HCT116 (cell line): ENCODE results near the gene CETP. TPM values are rescaled to one million over a fixed set of nuclear protein-coding genes. Genes with fewer than 3 reads are reported as not detected.

ENCODE experiments used
- ATAC-seq: fragments of 200-7000 bp; cut with Tn5 transposase; 2 replicates; pipeline ENCODE4 v1.9.1; 2020; ENCODE audit warnings: mild to moderate bottlenecking, moderate library complexity
- BruUV-seq: library from RNA; stranded (reverse); fragments of 400-500 nt; replicated peaks from 2 replicates; lab custom pipeline; 2021; lab: Mats Ljungman, UMichigan
- CTCF ChIA-PET: fragments of 300-600 bp; sonication (Branson Sonifier 250); formaldehyde crosslinking; loops from one replicate; lab custom pipeline; 2021; ENCODE audit warnings: antibody characterized with exemption; lab: Charles Lee
- POLR2A ChIA-PET: fragments of 300-600, 350-600 bp; sonication (Branson Sonifier 250); formaldehyde crosslinking; loops from one replicate; lab custom pipeline; 2021; ENCODE audit warnings: antibody characterized with exemption; lab: Charles Lee
- RAD21 ChIA-PET, 2 experiments: fragments of 300-600 bp; sonication (Branson Sonifier 250); formaldehyde crosslinking; loops; one replicate each; lab custom pipeline; 2023; ENCODE audit warnings: low total read pairs in 2 of 2; ENCODE audit not compliant: uncharacterized antibody in 2 of 2, unreplicated experiment in 2 of 2, low non-redundant PET in 1 of 2; lab: Charles Lee
- DNase-seq: peaks from one replicate; pipeline ENCODE4 v3.0.0-alpha.2; 2010; ENCODE audit warnings: low read depth, low spot score
- H2AFZ ChIP-seq: fragments of 200-600 bp; shearing (Covaris generic), sonication (generic); 2 replicates; pipeline ENCODE4 v1.6.1; 2017; ENCODE audit warnings: low read depth, mixed run types, mixed read lengths, antibody characterized with exemption, low read length; ENCODE audit not compliant: poor library complexity, severe bottlenecking
- H3K27ac ChIP-seq: 2 replicates; pipeline ENCODE4 v1.5.1; 2012; ENCODE audit warnings: low read depth, low read length
- H3K27me3 ChIP-seq: fragments of 200-600 bp; sonication (generic); 2 replicates; pipeline ENCODE4 v1.6.1; 2016; ENCODE audit warnings: mixed run types, low read length, mixed read lengths; ENCODE audit not compliant: insufficient read depth
- H3K36me3 ChIP-seq, 2 experiments: fragments of 200-500 bp in 1 of 2; fragments of 200-600 bp in 1 of 2; sonication (Bioruptor generic) in 1 of 2; sonication (generic) in 1 of 2; 2 replicates each; pipeline versions ENCODE4 v1.5.1 to v1.6.1; 2014 to 2016; ENCODE audit warnings: low read length in 2 of 2, inconsistent platforms in 1 of 2, mixed read lengths in 1 of 2, mixed run types in 1 of 2; ENCODE audit not compliant: insufficient read depth in 2 of 2, control insufficient read depth in 1 of 2
- H3K4me1 ChIP-seq, 2 experiments: fragments of 200-600 bp in 1 of 2; sonication (generic) in 1 of 2; 2 replicates each; pipeline versions ENCODE4 v1.5.1 to v1.6.1; 2012 to 2017; ENCODE audit warnings: low read length in 2 of 2, inconsistent platforms in 1 of 2, mild to moderate bottlenecking in 1 of 2, mixed read lengths in 1 of 2, mixed run types in 1 of 2, moderate library complexity in 1 of 2; ENCODE audit not compliant: insufficient read depth in 2 of 2, control insufficient read depth in 1 of 2
- H3K4me2 ChIP-seq: fragments of 200-600 bp; sonication (generic); 2 replicates; pipeline ENCODE4 v1.6.1; 2017; ENCODE audit warnings: mixed run types, low read length, mixed read lengths
- H3K4me3 ChIP-seq, 2 experiments: fragments of 200-600 bp in 1 of 2; sonication (generic) in 1 of 2; replicated peaks in 1 of 2; 2 replicates each; pipeline ENCODE4 v1.5.1; 2011 to 2016; ENCODE audit warnings: low read length in 2 of 2, control low read depth in 1 of 2, low read depth in 1 of 2, mild to moderate bottlenecking in 1 of 2, mixed read lengths in 1 of 2, mixed run types in 1 of 2
- H3K79me2 ChIP-seq: fragments of 200-600 bp; sonication (generic); 2 replicates; pipeline ENCODE4 v1.6.1; 2017; ENCODE audit warnings: mild to moderate bottlenecking, mixed run types, low read length, moderate library complexity, mixed read lengths; ENCODE audit not compliant: insufficient read depth
- H3K9ac ChIP-seq: fragments of 200-600 bp; sonication (generic); 2 replicates; pipeline ENCODE4 v1.6.1; 2016; ENCODE audit warnings: low read length, mixed read lengths
- H3K9me2 ChIP-seq: fragments of 200-600 bp; sonication (generic), shearing (Covaris generic); 2 replicates; pipeline ENCODE4 v1.6.1; 2017; ENCODE audit warnings: mixed run types, mild to moderate bottlenecking, moderate library complexity; ENCODE audit not compliant: insufficient read depth
- H3K9me3 ChIP-seq, 2 experiments: fragments of 200-500 bp in 1 of 2; fragments of 200-600 bp in 1 of 2; sonication (Bioruptor generic) in 1 of 2; sonication (generic) in 1 of 2; 2 replicates each; pipeline ENCODE4 v1.6.1; 2014 to 2017; ENCODE audit warnings: low read length in 2 of 2, mixed read lengths in 2 of 2, inconsistent platforms in 1 of 2, low read depth in 1 of 2, mild to moderate bottlenecking in 1 of 2, mixed run types in 1 of 2, moderate library complexity in 1 of 2; ENCODE audit not compliant: control insufficient read depth in 1 of 2, insufficient read depth in 1 of 2
- H4K20me1 ChIP-seq: fragments of 200-600 bp; sonication (generic), shearing (Covaris generic); 2 replicates; pipeline ENCODE4 v1.6.1; 2017; ENCODE audit warnings: mixed run types, mild to moderate bottlenecking, moderate library complexity; ENCODE audit not compliant: insufficient read depth
- CBX3 ChIP-seq: IDR thresholded peaks from 2 replicates; pipeline ENCODE4 v1.6.1; 2012; ENCODE audit warnings: low read depth
- CTCF ChIP-seq, 3 experiments: fragments of 200-600 bp in 1 of 3; sonication (generic) in 1 of 3; IDR thresholded peaks in 2 of 3; conservative IDR thresholded peaks in 1 of 3; 2 replicates each; pipeline ENCODE4 v1.5.1; 2012 to 2017; ENCODE audit warnings: low read depth in 2 of 3, low read length in 2 of 3, antibody characterized with exemption in 1 of 3, borderline replicate concordance in 1 of 3, control low read depth in 1 of 3, mild to moderate bottlenecking in 1 of 3, mixed read lengths in 1 of 3, mixed run types in 1 of 3, moderate library complexity in 1 of 3; ENCODE audit not compliant: insufficient read depth in 1 of 3
- EGR1 ChIP-seq: IDR thresholded peaks from 2 replicates; pipeline ENCODE4 v1.6.1; 2012; ENCODE audit warnings: low read depth
- ELF1 ChIP-seq: IDR thresholded peaks from 2 replicates; pipeline ENCODE4 v1.6.1; 2012; ENCODE audit warnings: low read depth, borderline replicate concordance
- EZH2 ChIP-seq: fragments of 200-600 bp; sonication (generic); IDR thresholded peaks from 2 replicates; pipeline ENCODE4 v1.6.1; 2017; ENCODE audit warnings: antibody characterized with exemption, mixed run types
- EZH2phosphoT487 ChIP-seq: fragments of 200-600 bp; IDR thresholded peaks from 2 replicates; pipeline ENCODE4 v1.6.1; 2018; ENCODE audit warnings: antibody characterized with exemption, borderline replicate concordance
- MAX ChIP-seq: IDR thresholded peaks from 2 replicates; pipeline ENCODE4 v1.6.1; 2012
- POLR2A ChIP-seq: IDR thresholded peaks from 2 replicates; pipeline ENCODE4 v1.7.0; 2011; ENCODE audit warnings: borderline replicate concordance; ENCODE audit not compliant: insufficient read depth, insufficient read length; ENCODE audit errors: extremely low read depth
- POLR2AphosphoS5 ChIP-seq: IDR thresholded peaks from 2 replicates; pipeline ENCODE4 v1.6.1; 2011; ENCODE audit warnings: mild to moderate bottlenecking, low read depth, low read length, moderate library complexity
- SIN3A ChIP-seq: IDR thresholded peaks from 2 replicates; pipeline ENCODE4 v1.6.1; 2012; ENCODE audit warnings: low read depth
- SP1 ChIP-seq: IDR thresholded peaks from 2 replicates; pipeline ENCODE4 v1.6.1; 2012; ENCODE audit warnings: low read depth
- ZBTB33 ChIP-seq: IDR thresholded peaks from 2 replicates; pipeline ENCODE4 v1.6.1; 2011; ENCODE audit warnings: mild to moderate bottlenecking, low read length, moderate library complexity; ENCODE audit not compliant: insufficient replicate concordance; ENCODE audit errors: extremely low read depth
- ZNF274 ChIP-seq: fragments of 200-500 bp; sonication (Bioruptor generic); IDR thresholded peaks from 2 replicates; pipeline ENCODE4 v1.6.1; 2014; ENCODE audit warnings: mild to moderate bottlenecking, low read depth, low read length, inconsistent platforms
- intact Hi-C: fragments of 100-400 bp; cut with micrococcal nuclease; formaldehyde crosslinking; loops from 2 replicates; pipeline ENCODE4 v1.10.0; 2022
- total RNA-seq: library from RNA; stranded (reverse); gene quantifications from one replicate; pipeline ENCODE4 v1.2.1, GENCODE V29; 2021; ENCODE audit not compliant: unreplicated experiment

Gene CETP
- total RNA-seq, 1 experiment from 2014 or later, result not detected

GRCh38 chr16:57031156-57031555 is 69.4 kb downstream of the CETP start:
- H3K9me3 ChIP-seq, result no peaks in the 10 kb centered on the region
- CTCF ChIA-PET, result no interaction called here

More at GRCh38 chr16:57031156-57031555, 69.4 kb downstream of the CETP start:
- H4K20me1 ChIP-seq, result no peaks in the 10 kb centered on the region
- H3K79me2 ChIP-seq, result no peaks in the 10 kb centered on the region
- H3K27me3 ChIP-seq, result no peaks in the 10 kb centered on the region
- no peak for TF ChIP-seq POLR2A
- no peak for TF ChIP-seq EGR1
- TF ChIP-seq CBX3, result no peak
- no peak for TF ChIP-seq ZBTB33
- TF ChIP-seq ELF1, result no peak
- no peak for TF ChIP-seq MAX
- TF ChIP-seq POLR2AphosphoS5, result no peak
- no peak for TF ChIP-seq EZH2phosphoT487
- no peak for TF ChIP-seq EZH2
- no peak for TF ChIP-seq ZNF274
- TF ChIP-seq CTCF (IDR thresholded peaks at IDR 0.05 in 2 of 3, conservative IDR thresholded peaks at IDR 0.05 in 1 of 3; ENCODE audit: borderline replicate concordance in 1 of 3, insufficient read depth in 1 of 3, low read depth in 2 of 3, low read length in 2 of 3), result no peak
- TF ChIP-seq SIN3A, result no peak
- no peak for TF ChIP-seq SP1
- ChIA-PET RAD21 (no interaction called here), POLR2A (no interaction called here)
- H3K9me2 ChIP-seq, result no peaks in the 10 kb centered on the region
- no TSS peak for BruUV-seq
- H3K4me2 ChIP-seq, result no peak overlapping the region
- no peak for ATAC-seq
- H3K4me3 ChIP-seq, result no peak overlapping the region
- no peaks in the 10 kb centered on the region for H3K4me1 ChIP-seq
- no peak overlapping the region for H3K9ac ChIP-seq
- DNase-seq, result no peak
- no peaks in the 10 kb centered on the region for H3K36me3 ChIP-seq
- no peak overlapping the region for H3K27ac ChIP-seq
- intact Hi-C loops, result no loop called here
- no peak overlapping the region for H2AFZ ChIP-seq
